Measurements from ENCODE around the gene CTH.
"Not testable (repeated sequence)": the region's sequence is repeated elsewhere in the genome, so short reads cannot be mapped to it uniquely, and the experiment has no call there.

Gene CTH

DNA sequence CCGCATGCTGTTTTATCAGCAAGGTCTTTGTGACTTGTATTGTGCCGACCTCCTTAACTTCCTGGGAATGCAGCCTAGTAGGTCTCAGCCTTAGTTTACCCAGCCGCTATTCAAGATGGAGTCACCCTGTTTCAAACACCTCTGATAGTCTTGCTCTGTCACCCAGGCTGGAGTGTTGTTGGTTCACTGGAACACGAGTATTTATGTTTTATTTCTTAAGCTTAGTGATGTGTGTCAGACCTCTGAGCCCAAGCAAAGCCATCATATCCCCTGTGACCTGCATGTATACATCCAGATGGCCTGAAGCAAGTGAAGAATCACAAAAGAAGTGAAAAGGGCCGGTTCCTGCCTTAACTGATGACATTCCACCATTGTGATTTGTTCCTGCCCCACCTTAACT lies 43.7 kb upstream of the CTH start:
- H3K4me2 ChIP-seq (ENCODE audit: low read depth, low read length); H3K4me3 ChIP-seq (ENCODE audit: low read length); DNase-seq; H3K79me2 ChIP-seq (ENCODE audit: low read length); H3K9ac ChIP-seq (ENCODE audit: low read length); H4K20me1 ChIP-seq (ENCODE audit: insufficient read depth, low read length); H3K4me1 ChIP-seq (ENCODE audit: low read length); H3K9me2 ChIP-seq (replicated peaks; ENCODE audit: insufficient read depth, low read length); H3K27me3 ChIP-seq (replicated peaks; ENCODE audit: insufficient read depth, low read length); H2AFZ ChIP-seq (ENCODE audit: low read length); H3F3A ChIP-seq (ENCODE audit: insufficient read depth, low read length); H3K36me3 ChIP-seq (replicated peaks; ENCODE audit: insufficient read depth, low read length); H3K27ac ChIP-seq (ENCODE audit: low read length); H3K9me3 ChIP-seq (replicated peaks; ENCODE audit: insufficient read depth, low read length): not testable (repeated sequence)

DNA sequence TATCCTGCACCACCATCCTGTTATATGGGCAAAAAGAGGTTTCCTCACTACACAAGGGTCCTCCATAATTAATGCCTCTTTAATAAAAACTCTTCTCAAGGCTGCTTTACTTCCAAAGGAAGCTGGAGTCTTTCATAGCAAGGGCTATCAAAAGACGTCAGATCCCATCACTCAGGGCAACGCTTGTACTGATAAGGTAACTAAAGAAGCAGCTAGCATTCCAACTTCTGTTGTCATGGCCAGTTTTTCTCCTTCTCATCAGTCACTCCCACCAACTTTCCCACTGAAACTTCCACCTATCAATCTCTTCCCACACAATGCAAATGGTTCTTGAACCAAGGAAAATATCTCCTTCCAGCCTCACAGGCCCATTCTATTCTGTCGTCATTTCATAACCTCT lies 39.5 kb upstream of the CTH start:
- not testable (repeated sequence) for H3K27me3 ChIP-seq (replicated peaks; ENCODE audit: insufficient read depth, low read length); H3K9me3 ChIP-seq (replicated peaks; ENCODE audit: insufficient read depth, low read length); H3K9ac ChIP-seq (ENCODE audit: low read length); H4K20me1 ChIP-seq (ENCODE audit: insufficient read depth, low read length); DNase-seq; H3K4me3 ChIP-seq (ENCODE audit: low read length); H3K27ac ChIP-seq (ENCODE audit: low read length); H3K79me2 ChIP-seq (ENCODE audit: low read length); H3K4me2 ChIP-seq (ENCODE audit: low read depth, low read length); H3K36me3 ChIP-seq (replicated peaks; ENCODE audit: insufficient read depth, low read length); H2AFZ ChIP-seq (ENCODE audit: low read length); H3F3A ChIP-seq (ENCODE audit: insufficient read depth, low read length); H3K4me1 ChIP-seq (ENCODE audit: low read length); H3K9me2 ChIP-seq (replicated peaks; ENCODE audit: insufficient read depth, low read length)

DNA sequence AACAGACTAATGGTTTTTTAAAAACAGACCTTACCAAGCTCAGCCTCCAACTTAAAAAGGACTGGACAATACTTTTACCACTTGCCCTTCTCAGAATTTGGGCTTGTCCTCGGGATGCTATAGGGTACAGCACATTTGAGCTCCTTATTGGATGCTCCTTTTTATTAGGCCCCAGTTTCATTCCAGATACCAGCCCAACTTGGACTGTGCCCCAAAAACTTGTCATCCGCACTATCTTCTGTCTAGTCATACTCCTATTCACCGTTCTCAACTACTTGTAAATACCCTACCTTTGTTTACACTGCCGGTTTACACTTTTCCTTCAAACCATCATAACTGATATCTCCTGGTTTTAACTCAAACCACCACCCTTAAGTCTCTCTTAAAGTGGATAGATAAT lies 38.6 kb upstream of the CTH start:
- H3K79me2 ChIP-seq (ENCODE audit: low read length), result no peaks in the 10 kb centered on the region
- H4K20me1 ChIP-seq (ENCODE audit: insufficient read depth, low read length), result no peaks in the 10 kb centered on the region
- H3K9me3 ChIP-seq (replicated peaks; ENCODE audit: insufficient read depth, low read length), result no peaks in the 10 kb centered on the region
- H3K4me2 ChIP-seq (ENCODE audit: low read depth, low read length), result no peak overlapping the region
- H3K36me3 ChIP-seq (replicated peaks; ENCODE audit: insufficient read depth, low read length), result no peaks in the 10 kb centered on the region
- no peak overlapping the region for H3K4me3 ChIP-seq (ENCODE audit: low read length)
- no peak for TF ChIP-seq EZH2 (optimal IDR thresholded peaks at IDR 0.05; ENCODE audit: low read depth, low read length)
- TF ChIP-seq EZH2phosphoT487 (IDR thresholded peaks at IDR 0.05; ENCODE audit: low read length), result no peak
- TF ChIP-seq, protein P1, sequence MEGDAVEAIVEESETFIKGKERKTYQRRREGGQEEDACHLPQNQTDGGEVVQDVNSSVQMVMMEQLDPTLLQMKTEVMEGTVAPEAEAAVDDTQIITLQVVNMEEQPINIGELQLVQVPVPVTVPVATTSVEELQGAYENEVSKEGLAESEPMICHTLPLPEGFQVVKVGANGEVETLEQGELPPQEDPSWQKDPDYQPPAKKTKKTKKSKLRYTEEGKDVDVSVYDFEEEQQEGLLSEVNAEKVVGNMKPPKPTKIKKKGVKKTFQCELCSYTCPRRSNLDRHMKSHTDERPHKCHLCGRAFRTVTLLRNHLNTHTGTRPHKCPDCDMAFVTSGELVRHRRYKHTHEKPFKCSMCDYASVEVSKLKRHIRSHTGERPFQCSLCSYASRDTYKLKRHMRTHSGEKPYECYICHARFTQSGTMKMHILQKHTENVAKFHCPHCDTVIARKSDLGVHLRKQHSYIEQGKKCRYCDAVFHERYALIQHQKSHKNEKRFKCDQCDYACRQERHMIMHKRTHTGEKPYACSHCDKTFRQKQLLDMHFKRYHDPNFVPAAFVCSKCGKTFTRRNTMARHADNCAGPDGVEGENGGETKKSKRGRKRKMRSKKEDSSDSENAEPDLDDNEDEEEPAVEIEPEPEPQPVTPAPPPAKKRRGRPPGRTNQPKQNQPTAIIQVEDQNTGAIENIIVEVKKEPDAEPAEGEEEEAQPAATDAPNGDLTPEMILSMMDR (IDR thresholded peaks at IDR 0.05; ENCODE audit: low read length), result no peak
- no peaks in the 10 kb centered on the region for H3K9me2 ChIP-seq (replicated peaks; ENCODE audit: insufficient read depth, low read length)
- no peak for DNase-seq
- no peaks in the 10 kb centered on the region for H3K27me3 ChIP-seq (replicated peaks; ENCODE audit: insufficient read depth, low read length)
- H3K9ac ChIP-seq (ENCODE audit: low read length), result no peak overlapping the region
- H3F3A ChIP-seq (ENCODE audit: insufficient read depth, low read length), result no peaks in the 10 kb centered on the region
- no peak overlapping the region for H2AFZ ChIP-seq (ENCODE audit: low read length)
- no peaks in the 10 kb centered on the region for H3K4me1 ChIP-seq (ENCODE audit: low read length)
- H3K27ac ChIP-seq (ENCODE audit: low read length), result no peak overlapping the region

DNA sequence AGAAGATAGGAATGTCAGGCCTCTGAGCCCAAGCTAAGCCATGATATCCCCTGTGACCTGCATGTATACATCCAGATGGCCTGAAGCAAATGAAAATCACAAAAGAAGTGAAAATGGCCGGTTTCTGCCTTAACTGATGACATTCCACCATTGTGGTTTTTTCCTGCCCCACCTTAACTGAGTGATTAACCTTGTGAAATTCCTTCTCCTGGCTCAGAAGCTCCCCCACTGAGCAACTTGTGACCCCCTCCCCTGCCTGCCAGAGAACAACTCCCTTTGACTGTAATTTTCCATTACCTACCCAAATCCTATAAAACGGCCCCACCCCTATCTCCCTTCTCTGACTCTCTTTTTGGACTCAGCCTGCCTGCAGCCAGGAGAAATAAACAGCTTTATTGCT lies 37.5 kb upstream of the CTH start:
- H3K4me3 ChIP-seq (ENCODE audit: low read length); H3K36me3 ChIP-seq (replicated peaks; ENCODE audit: insufficient read depth, low read length); H3K4me2 ChIP-seq (ENCODE audit: low read depth, low read length); H3K27ac ChIP-seq (ENCODE audit: low read length); H3F3A ChIP-seq (ENCODE audit: insufficient read depth, low read length); H3K9me3 ChIP-seq (replicated peaks; ENCODE audit: insufficient read depth, low read length); H3K9me2 ChIP-seq (replicated peaks; ENCODE audit: insufficient read depth, low read length); H3K79me2 ChIP-seq (ENCODE audit: low read length); H3K9ac ChIP-seq (ENCODE audit: low read length); H3K4me1 ChIP-seq (ENCODE audit: low read length); DNase-seq; H2AFZ ChIP-seq (ENCODE audit: low read length); H4K20me1 ChIP-seq (ENCODE audit: insufficient read depth, low read length); H3K27me3 ChIP-seq (replicated peaks; ENCODE audit: insufficient read depth, low read length): not testable (repeated sequence)

DNA sequence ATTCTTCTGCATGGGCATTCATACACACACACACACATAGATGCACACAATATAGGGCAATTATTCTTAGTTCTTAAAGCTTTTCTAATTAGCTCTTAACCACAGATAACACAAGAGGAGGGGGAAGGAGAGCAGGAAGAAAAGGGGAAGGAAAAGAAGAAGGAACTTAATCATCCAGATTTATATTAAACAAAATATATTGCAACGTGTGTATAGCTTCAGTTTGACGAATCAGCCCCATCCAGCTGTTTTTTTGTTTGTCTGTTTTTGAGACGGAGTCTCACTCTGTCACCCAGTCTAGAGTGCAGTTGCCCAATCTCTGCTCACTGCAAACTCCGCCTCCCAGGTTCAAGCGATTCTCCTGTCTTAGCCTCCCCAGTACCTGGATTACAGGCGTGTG lies 34.9 kb upstream of the CTH start:
- no peaks in the 10 kb centered on the region for H3K9me3 ChIP-seq (replicated peaks; ENCODE audit: insufficient read depth, low read length)
- H3K9ac ChIP-seq (ENCODE audit: low read length), result no peak overlapping the region
- H3K4me1 ChIP-seq (ENCODE audit: low read length), result no peaks in the 10 kb centered on the region
- H3K27ac ChIP-seq (ENCODE audit: low read length), result no peak overlapping the region
- no peaks in the 10 kb centered on the region for H3K9me2 ChIP-seq (replicated peaks; ENCODE audit: insufficient read depth, low read length)
- no peak overlapping the region for H3K4me3 ChIP-seq (ENCODE audit: low read length)
- H3K27me3 ChIP-seq (replicated peaks; ENCODE audit: insufficient read depth, low read length), result no peaks in the 10 kb centered on the region
- no peaks in the 10 kb centered on the region for H3K36me3 ChIP-seq (replicated peaks; ENCODE audit: insufficient read depth, low read length)
- H3F3A ChIP-seq (ENCODE audit: insufficient read depth, low read length), result no peaks in the 10 kb centered on the region
- no peak overlapping the region for H3K4me2 ChIP-seq (ENCODE audit: low read depth, low read length)
- H2AFZ ChIP-seq (ENCODE audit: low read length), result no peak overlapping the region
- H4K20me1 ChIP-seq (ENCODE audit: insufficient read depth, low read length), result no peaks in the 10 kb centered on the region
- no peak for DNase-seq
- TF ChIP-seq, protein P1 (IDR thresholded peaks at IDR 0.05; ENCODE audit: low read length), result no peak
- TF ChIP-seq EZH2 (optimal IDR thresholded peaks at IDR 0.05; ENCODE audit: low read depth, low read length) (no peak), EZH2phosphoT487 (IDR thresholded peaks at IDR 0.05; ENCODE audit: low read length) (no peak)
- H3K79me2 ChIP-seq (ENCODE audit: low read length), result no peaks in the 10 kb centered on the region

Measured in MM.1S (cell line).